SH-SY5Y (cell line): Measurements from ENCODE around the gene RUSC2.

ENCODE experiments used
- GATA2 ChIP-seq: IDR thresholded peaks from 2 replicates; pipeline ENCODE4 v1.6.1; 2011; ENCODE audit warnings: mild to moderate bottlenecking, low read depth, low read length
- GATA3 ChIP-seq: IDR thresholded peaks from 2 replicates; pipeline ENCODE4 v1.6.1; 2011; ENCODE audit warnings: low read depth, mild to moderate bottlenecking, low read length, moderate library complexity

RUSC2 gene

DNA sequence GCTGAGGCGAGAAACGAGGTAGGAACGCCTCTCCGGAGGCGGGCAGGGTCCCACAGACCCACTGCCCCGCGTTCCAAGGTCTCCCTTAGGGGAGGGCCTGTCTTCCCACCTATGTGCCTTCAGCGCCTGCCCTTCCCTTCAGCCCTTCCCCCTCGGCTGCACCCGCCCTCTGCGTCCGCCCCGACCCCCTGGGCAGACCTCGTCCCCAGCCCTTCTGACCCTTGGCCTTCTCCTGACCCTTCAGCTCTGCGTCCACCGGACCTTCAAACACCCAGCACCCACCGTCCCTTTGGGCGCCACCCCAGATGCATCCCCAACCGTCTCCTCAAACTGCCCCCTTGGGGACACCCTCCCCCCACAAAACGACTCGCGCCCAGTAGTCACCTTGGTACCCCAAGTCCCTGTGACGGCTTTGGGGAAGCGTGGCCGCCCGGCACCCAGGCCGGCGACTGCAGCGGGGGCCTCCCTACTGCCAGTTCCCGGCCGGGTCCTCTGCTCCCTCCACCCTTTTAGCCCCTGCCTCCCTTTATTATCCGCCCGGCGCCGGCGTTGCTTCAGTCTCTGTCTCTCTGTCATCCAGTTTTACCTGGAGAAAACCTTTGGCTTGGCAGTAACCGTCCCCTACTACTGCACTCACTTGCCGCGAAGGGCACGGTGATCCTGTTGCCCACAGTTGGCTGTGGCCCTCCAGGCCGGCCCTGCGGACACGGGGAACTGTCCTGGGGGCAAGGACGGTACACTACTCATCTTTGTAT, 421 bp downstream of the RUSC2 start:
- TF ChIP-seq GATA2 (no peak), GATA3 (no peak)

GRCh38 chr9:35490910-35491465, 1.1 kb downstream of the RUSC2 start:
- TF ChIP-seq GATA2: no peak
- TF ChIP-seq GATA3: no peak

- no peak for TF ChIP-seq GATA3
- TF ChIP-seq GATA2: no peak
Observed at GRCh38 chr9:35495984-35496383, 6.1 kb downstream of the RUSC2 start.

GRCh38 chr9:35499029-35499700, 9.3 kb downstream of the RUSC2 start:
- TF ChIP-seq GATA2 (no peak), GATA3 (no peak)

DNA sequence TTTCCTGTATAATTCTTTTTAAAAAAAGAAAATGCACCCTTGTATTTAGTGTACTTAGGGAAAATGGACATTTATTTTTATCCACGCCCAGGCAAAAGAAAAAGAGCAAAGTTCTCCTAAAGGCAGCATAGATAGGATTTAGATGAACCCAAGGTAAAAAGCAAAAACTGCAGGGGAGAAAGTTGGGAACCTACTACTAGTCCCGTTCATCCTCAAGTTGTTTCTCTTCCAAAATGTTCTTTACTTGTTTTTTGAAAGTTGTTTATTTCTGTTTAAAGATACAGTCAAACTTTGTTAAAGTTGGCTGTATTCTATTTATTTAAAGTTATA, 9.8 kb downstream of the RUSC2 start:
- TF ChIP-seq GATA3 (no peak), GATA2 (no peak)

GRCh38 chr9:35500130-35500748, 10.3 kb downstream of the RUSC2 start:
- TF ChIP-seq GATA3 (no peak), GATA2 (no peak)

DNA sequence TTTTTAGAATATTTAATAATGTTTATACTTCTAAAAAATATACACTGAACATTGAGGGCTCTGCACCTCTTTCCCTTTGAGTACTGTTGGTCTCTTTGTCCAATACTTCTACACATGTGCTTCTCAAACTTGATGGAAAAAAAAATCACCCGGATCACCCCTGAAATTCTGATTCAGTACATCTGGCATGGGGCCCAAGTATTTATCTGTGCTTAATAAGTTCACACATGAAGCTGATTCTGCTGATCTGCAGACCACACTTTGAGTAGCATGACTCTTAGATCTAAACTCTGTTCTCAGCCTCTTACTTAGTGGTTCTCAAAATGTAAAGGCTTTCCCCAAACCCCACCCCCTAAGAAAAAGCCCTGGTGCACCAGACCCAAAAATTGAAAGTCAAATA, 12.0 kb downstream of the RUSC2 start:
- no peak for TF ChIP-seq GATA3
- TF ChIP-seq GATA2: no peak

DNA sequence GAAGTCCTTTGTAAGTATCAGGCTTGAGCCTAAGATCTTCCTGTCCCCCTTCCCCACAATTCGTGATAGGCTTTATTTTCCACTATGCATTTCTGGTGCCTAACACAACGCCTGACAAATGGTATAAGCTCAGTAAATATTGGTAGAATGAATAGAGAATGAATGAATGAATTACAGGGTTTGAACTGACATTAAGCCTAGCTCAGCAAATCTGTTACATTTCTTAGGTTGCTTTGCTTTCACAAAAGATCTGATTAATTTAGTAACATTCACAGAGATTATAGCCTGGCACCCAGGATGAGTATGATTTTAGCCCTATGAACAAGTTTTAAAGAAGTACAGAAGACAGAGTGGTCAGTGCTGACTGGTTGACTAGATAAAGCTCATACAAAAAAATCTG, 16.4 kb downstream of the RUSC2 start:
- no peak for TF ChIP-seq GATA2

DNA sequence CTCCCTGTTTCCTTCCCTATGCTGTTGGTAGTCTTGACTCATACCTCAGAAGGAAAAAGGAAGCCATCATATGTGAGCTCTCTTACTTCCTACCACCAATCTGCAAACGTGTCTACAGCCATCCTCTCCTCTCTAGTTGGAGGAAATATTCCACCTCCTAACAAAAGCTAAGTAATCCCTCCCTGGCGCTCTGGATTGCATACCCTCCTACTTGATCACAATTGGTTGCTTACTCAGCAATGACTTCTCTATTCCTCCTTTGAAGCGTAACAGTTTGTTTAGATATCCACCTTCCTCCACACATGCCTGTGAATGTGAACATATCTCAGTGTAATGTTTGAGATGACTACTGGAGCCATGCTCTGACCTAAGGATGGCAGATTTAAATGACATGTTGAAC, 18.2 kb downstream of the RUSC2 start:
- TF ChIP-seq GATA2 (no peak), GATA3 (no peak)

DNA sequence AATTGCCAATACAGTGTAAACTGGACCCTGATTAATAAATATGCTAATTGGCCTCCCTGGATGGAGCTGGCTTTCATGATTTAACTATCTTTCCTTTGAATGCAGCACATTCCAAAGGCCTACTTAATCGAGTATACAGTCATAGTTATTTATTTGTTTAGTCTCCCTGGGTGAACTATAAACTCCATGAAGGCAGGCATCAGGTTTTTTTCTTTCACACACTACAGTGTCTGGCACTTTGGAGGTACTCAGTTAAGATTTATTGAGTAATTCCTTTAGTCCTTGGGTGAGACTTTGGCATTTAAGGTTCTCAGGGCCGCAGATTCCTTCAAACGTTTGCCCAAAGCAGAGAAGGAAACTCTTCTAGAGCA, 20.5 kb downstream of the RUSC2 start:
- no peak for TF ChIP-seq GATA2
- TF ChIP-seq GATA3: no peak

DNA sequence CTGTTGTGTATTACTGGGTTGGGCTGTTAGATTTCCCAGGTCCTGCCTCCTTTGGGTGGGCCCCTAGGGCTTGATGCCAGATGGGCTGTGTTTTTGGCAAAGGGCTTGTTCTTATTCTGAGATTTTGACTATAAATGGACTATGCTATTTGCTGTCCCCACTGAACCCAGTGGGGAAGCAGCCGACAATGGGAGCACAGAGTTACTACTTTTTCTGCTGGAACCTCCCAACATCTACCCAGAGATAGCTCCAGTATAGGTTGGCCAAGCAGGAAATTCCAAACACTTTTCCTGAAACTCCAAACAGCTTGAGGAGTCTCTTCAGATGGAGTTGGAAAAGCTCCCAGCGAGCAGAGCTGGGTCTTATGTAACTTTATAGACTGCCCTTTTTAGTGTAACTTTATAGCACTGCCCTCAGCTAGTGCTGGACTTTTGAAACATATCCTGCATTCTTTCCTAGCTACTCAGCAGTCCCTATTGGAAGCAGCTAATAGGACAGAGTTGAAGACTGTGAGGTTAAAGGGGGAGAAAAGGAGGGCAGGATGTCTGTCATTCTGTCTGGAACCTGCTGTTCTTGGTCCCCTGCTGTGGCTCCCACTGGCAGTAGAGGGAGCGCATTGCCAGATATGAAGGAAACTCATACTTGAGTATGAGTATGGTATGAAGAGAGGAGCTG, 21.0 kb downstream of the RUSC2 start:
- TF ChIP-seq GATA2 (no peak), GATA3 (no peak)

- TF ChIP-seq GATA3: no peak
- TF ChIP-seq GATA2: no peak
Observed at GRCh38 chr9:35511453-35511852, 21.5 kb downstream of the RUSC2 start.

GRCh38 chr9:35515766-35516165, 25.9 kb downstream of the RUSC2 start:
- no peak for TF ChIP-seq GATA3
- TF ChIP-seq GATA2: no peak

GRCh38 chr9:35516479-35516878, 26.6 kb downstream of the RUSC2 start:
- no peak for TF ChIP-seq GATA3
- TF ChIP-seq GATA2: no peak

GRCh38 chr9:35517131-35517530, 27.2 kb downstream of the RUSC2 start:
- TF ChIP-seq GATA3 (no peak), GATA2 (no peak)
